GM19035 (cell line): ENCODE data around the gene VIT.

Experiments used
- ATAC-seq: cut with Tn5 transposase; IDR thresholded peaks from one replicate; pipeline ENCODE4 v1.9.1; 2021; ENCODE audit not compliant: unreplicated experiment

VIT gene

GRCh38 chr2:36696533-36696932 is at the start of gene VIT:
VIT (plus strand) TSS chr2:36696707; CDS start chr2:36716371, 19,664 bp downstream.
- ATAC-seq, result no peak

- ATAC-seq, result peak; percentile 72
These were observed 46.3 kb upstream of the VIT start for GRCh38 chr2:36650031-36650829.

DNA sequence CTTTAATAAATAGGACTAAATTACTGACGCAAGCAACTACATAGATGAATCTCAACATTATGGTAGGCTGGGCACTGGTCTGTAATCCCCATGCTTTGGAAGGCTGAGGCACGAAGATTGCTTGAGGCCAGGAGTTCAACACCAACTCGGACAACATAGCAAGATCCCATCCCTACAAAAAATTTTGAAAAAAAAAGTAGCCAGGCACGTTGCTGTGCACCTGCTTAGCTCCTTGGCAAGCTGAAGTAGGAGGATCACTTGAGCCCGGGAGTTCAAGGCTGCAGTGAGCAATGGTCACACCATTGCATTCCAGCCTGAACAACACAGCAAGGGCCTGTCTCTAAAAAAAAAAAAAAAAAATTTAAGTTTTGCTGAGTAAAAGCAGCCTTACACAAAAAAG is 43.4 kb upstream of the VIT start:
- ATAC-seq, result no peak

GRCh38 chr2:36653967-36654694 is 42.4 kb upstream of the VIT start:
- no peak for ATAC-seq

GRCh38 chr2:36655453-36655852 is 41.1 kb upstream of the VIT start:
- ATAC-seq, result no peak

GRCh38 chr2:36657703-36658102 is 38.8 kb upstream of the VIT start:
- no peak for ATAC-seq

DNA sequence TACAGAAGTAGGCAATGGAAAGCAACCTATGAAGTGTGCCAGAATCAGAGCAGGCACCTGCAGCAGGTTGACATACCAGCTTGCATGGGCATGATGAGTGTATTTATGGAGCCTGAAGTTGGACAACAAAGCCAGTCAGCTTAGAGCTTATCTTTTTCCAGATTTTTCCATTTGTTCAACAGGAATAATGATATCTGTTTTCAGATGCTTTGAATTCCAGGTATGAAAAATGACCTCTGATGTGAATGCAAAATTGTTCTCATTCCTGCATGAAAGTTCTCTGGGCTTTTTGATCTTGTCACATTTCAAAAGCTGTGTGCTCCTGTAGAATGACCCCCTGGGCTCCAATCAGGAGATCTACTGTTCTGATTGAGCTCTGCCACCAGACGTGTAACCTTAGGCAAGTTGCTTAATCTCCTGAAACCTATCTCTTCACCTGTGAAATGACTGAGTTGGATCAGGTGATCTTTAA is 38.2 kb upstream of the VIT start:
- no peak for ATAC-seq

DNA sequence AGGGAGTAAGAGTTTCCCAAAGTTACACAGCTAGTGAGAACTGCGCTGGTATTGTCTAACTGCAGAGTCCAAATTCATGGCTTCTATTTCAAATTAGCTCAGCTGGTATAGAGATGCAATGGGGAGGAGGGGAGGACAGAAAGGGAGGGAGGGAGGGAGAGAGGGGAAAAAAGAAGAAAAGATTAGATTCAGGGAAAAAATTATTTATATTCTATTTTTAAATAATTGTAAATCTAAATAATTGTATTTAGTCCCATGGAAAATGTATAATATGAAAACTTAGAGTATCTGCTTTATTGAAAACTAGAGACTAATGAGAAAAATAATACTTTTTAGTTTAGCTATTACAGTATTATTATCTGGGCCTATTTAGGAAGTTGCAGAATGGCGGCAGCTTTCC is 37.3 kb upstream of the VIT start:
- no peak for ATAC-seq

DNA sequence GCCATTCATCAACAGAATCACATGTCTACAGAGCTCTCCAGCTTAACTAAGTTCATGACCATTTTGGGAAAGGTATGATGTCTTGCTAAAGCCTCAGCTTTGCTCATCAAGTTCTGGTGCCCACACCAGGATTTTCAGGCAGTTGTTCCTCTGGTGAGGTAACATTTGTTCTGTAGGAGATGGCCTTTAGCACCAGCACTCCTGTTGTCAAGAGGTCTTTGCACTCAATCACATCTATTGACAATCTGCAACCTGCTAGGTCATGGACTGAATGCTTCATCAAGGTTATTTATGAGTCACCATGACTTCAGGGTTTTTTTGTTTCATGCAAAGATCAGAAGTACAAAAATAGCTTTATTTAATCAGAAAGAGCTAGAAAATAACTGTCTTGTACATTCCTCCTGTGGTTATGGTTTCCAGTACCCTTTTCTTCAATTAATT is 36.6 kb upstream of the VIT start:
- ATAC-seq, result no peak

- no peak for ATAC-seq
These were observed 33.9 kb upstream of the VIT start for GRCh38 chr2:36662638-36663037.

DNA sequence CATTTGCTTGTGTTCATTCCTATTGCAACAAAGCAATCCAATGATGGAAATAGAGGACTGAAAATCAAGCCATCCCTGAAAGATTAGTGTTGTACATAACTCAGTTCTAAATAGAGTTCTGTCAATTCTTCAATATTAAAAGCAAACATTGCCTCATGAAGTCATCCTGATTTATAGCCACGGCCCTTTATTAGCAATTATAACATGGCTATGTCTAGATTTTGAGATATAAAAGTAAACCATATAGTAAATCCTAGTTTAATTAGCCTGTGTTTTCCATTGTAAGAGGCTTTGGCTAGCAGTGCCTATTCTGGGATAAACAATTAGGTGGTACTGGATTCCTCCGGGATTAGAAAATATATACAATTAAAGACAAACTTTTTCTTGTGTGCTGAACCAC is 33.2 kb upstream of the VIT start:
- ATAC-seq, result no peak

DNA sequence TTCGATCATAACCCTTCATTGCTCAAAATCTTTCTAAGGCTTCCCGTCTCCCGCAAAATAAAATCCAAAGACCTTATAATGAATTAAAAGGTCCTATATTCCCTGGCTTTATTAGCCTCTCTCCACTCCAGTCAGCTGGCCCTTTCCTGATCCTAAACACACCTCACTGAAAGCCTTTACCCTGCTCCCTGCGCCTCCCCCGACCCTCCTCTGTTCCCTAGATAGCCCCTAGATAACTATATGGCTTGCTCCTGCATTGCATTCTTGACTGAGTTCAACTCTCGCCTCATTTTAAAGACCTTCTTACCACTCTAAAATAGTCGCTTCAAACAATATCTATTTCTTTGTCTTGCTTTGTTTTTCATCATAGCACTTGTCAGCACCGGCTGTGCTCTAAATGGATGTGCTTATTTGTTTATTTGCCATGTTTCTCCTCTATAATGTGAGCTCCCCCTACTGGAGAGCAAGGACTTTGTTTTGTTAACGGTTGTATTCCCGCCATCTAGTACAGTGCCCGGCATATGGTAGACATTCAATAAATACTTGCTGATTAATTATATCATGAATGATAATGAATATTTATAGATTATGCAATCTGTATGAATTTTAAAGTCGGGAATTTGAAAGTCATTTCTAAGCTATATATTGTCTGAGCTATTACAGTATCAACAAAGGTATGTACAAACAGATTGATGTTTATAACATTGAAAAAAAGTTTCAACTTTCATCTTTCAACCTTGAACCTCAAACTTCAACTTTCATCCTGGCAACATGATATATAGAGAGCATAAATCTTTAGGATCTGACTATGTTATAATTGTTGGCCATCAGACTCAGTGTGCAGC is 32.4 kb upstream of the VIT start:
- ATAC-seq, result peak; percentile 92

GRCh38 chr2:36664696-36665076 is 31.8 kb upstream of the VIT start:
- no peak for ATAC-seq

DNA sequence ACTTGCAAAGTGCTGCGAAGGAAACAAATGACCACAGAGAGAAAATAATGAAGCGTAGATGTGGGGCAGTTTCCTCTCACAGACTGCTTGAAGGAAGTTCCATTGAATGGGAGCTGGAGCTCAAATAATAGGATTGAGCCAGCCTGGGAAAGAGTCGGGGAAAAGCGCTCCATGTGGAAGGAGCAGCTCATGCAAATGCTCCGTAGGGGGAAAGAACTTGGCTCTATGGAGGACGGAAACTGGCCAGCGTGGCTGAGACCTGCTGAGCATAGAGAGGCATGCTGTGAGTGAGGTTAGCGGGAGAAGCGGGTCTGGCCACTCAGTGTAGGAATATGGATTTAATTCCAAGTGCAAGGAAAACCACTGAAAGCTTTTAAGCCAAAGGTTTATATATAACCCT is 28.6 kb upstream of the VIT start:
- ATAC-seq, result no peak

- ATAC-seq, result no peak
These were observed 25.5 kb upstream of the VIT start for GRCh38 chr2:36670881-36671595.

GRCh38 chr2:36671731-36672130 is 24.8 kb upstream of the VIT start:
- no peak for ATAC-seq

GRCh38 chr2:36672199-36672598 is 24.3 kb upstream of the VIT start:
- ATAC-seq, result no peak

GRCh38 chr2:36675579-36676282 is 20.8 kb upstream of the VIT start:
- no peak for ATAC-seq

GRCh38 chr2:36676364-36676763 is 20.1 kb upstream of the VIT start:
- ATAC-seq, result no peak

DNA sequence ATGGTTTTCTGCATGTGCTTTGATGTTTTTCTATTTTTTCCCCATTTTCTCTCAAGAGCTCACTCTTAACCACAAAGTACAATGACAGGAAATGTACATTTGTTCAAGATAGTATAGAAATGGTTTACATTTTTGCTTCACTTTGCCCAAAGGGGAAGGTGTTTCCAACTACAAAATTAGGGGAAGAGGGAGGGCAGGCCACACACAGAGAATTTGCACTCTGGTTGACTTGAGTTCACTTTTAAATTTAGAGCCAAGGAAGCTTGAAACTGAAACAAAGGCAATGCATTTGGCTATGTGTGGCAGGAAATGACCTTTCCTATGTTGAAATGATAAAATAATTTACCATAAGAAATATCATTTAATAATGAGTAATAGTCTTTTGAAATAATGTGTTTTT is 19.1 kb upstream of the VIT start:
- no peak for ATAC-seq
